Dedifferentiated amniotic fluid mesenchymal stem cell (primary cell): ENCODE data around the gene CCNJL.
"Not testable (repeated sequence)": the region's sequence is repeated elsewhere in the genome, so short reads cannot be mapped to it uniquely, and the experiment has no call there.

Source experiments
- DNase-seq: peaks from one replicate; pipeline ENCODE4 v3.0.0-alpha.2; 2016; ENCODE audit errors: extremely low spot score

The CCNJL gene

GRCh38 chr5:160260881-160261815 lies 51.2 kb downstream of the CCNJL start:
- no peak for DNase-seq

- DNase-seq: no peak
Observed at GRCh38 chr5:160260006-160260775, 52.2 kb downstream of the CCNJL start.

- DNase-seq: no peak
Observed at GRCh38 chr5:160259341-160259740, 53.0 kb downstream of the CCNJL start.

- DNase-seq: no peak
Observed at GRCh38 chr5:160254706-160255105, 57.7 kb downstream of the CCNJL start.

GRCh38 chr5:160253441-160253840 lies 58.9 kb downstream of the CCNJL start:
- no peak for DNase-seq

GRCh38 chr5:160252916-160253315 lies 59.4 kb downstream of the CCNJL start:
- no peak for DNase-seq

- no peak for DNase-seq
Observed at GRCh38 chr5:160251406-160252155, 60.8 kb downstream of the CCNJL start.

GRCh38 chr5:160250826-160251225 lies 61.5 kb downstream of the CCNJL start:
- no peak for DNase-seq

GRCh38 chr5:160250226-160250625 lies 62.1 kb downstream of the CCNJL start:
- DNase-seq: no peak

GRCh38 chr5:160249570-160249969 lies 62.8 kb downstream of the CCNJL start:
- DNase-seq: not testable (repeated sequence)

- DNase-seq: no peak
Observed at GRCh38 chr5:160245506-160246086, 66.8 kb downstream of the CCNJL start.

- DNase-seq: no peak
Observed at GRCh38 chr5:160242145-160242544, 70.2 kb downstream of the CCNJL start.

GRCh38 chr5:160240350-160240749 lies 72.0 kb downstream of the CCNJL start:
- no peak for DNase-seq

- no peak for DNase-seq
Observed at GRCh38 chr5:160237571-160238093, 74.7 kb downstream of the CCNJL start.

- no peak for DNase-seq
Observed at GRCh38 chr5:160235731-160236130, 76.6 kb downstream of the CCNJL start.

- no peak for DNase-seq
Observed at GRCh38 chr5:160233215-160233614, 79.1 kb downstream of the CCNJL start.

- DNase-seq: no peak
Observed at GRCh38 chr5:160231783-160232342, 80.5 kb downstream of the CCNJL start.

- no peak for DNase-seq
Observed at GRCh38 chr5:160230686-160231527, 81.5 kb downstream of the CCNJL start.

- no peak for DNase-seq
Observed at GRCh38 chr5:160229190-160229742, 83.1 kb downstream of the CCNJL start, which contains the start of gene FABP6. Gene FABP6, plus strand, starts transcription at chr5:160229506. Its CDS starts 52 bp downstream, at chr5:160229558.

GRCh38 chr5:160227012-160227411 lies 85.4 kb downstream of the CCNJL start:
- DNase-seq: no peak
